Globus pallidus (tissue), 1 donor: ENCODE data around the gene FGR.

ENCODE experiments used
- DNase-seq: peaks from one replicate; pipeline ENCODE4 v3.0.0-alpha.2; 2015; ENCODE audit warnings: low spot score

The FGR gene

DNA sequence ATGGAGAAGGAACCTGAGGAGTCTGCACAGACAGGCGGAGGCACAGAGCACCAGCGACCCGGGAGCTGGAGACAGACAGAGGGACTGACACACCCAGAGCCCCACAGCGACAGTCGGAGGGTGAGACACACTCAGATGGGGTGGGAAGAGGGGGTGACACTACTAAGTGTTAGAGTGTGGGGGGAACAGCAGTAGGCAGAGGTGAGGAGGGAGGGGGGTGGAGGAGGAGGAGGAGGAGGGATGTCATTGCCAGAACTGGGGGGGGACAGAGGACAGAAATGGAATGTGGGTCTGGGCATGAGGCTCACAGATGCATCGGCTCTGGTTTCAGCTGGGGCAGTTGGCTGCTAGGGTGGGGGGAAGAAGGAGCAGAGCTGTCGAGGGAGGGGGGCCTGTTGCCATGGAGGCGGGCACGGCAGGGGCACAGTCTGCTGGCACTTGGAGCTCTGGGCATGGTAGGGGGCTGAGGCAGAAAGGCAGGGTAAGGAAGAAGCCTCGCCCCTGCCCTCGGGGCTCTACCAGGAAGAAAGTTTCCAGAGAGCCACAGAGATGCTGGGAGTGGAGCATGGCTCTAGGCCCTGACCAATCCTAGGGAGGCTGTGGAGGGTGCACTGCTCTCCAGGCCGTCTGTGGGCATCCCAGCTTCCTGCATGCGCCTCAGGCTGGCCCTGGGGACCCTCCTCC lies 68.4 kb downstream of the FGR start:
- DNase-seq = no peak

GRCh38 chr1:27564710-27565649 lies 70.0 kb downstream of the FGR start:
- DNase-seq = no peak

DNA sequence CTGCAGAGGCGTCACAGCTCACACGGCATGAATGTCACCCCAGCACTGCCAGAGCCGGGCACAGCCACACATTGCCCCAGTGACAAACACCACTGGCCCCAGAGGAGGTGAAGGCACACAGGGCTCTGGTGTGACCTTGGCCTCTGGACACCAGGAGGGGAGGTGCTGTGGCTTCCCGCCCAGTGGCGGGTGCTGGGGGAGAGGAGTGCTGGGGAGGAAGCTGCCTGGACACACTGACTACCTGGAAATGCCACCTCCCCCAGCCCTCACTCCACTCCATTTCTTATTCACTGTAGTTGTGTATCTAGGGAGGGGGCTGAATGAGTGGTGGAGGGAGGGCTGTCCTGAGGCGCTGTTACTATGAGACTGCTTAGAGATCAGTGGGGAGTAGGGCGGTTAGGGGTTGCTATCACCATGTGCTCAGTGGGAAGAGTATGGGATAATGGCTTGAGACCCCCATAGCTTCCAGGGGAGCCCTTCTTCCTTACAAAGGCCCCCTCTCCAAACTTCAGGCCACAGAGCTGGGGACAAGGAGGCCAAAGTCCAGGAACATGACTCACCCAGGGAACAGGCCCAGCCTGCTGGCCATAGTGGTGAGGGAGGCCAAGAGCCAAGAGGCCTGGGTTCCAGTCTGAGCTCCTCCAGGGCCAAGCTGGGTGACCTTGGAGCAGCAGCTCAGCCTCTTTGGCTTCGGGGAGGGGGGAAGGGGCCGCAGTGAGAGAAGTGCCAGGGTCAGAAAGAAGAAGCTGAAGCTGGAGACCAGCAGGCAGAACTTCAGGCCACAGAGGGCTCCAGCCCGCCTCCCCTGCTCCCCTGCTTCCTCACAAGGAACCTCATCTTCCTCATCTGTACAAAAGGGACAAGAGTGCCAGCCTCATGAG lies 71.2 kb downstream of the FGR start:
- peak; percentile 35 for DNase-seq

- no peak for DNase-seq
These were observed 71.7 kb downstream of the FGR start for GRCh38 chr1:27563341-27563590.

GRCh38 chr1:27562534-27563340 lies 72.2 kb downstream of the FGR start:
- no peak for DNase-seq
